Measurements from ENCODE around the gene ZNF26.

GRCh38 chr12:133061954-133062353 lies 75.8 kb downstream of the ZNF26 start:
- TF ChIP-seq TAF1 (IDR thresholded peaks at IDR 0.05; ENCODE audit: borderline replicate concordance, insufficient read depth, low read length): no peak
- TF ChIP-seq POLR2AphosphoS5 (IDR thresholded peaks at IDR 0.05; ENCODE audit: low read depth, low read length): no peak
- no peak for TF ChIP-seq REST (IDR thresholded peaks at IDR 0.05; ENCODE audit: insufficient read depth in 1 of 2, low read depth in 2 of 2, low read length in 2 of 2)
- no peak for TF ChIP-seq SIN3A (IDR thresholded peaks at IDR 0.05; ENCODE audit: borderline replicate concordance, insufficient read depth, low read length)
